ENCODE results near the gene NBEAL1.

DNA sequence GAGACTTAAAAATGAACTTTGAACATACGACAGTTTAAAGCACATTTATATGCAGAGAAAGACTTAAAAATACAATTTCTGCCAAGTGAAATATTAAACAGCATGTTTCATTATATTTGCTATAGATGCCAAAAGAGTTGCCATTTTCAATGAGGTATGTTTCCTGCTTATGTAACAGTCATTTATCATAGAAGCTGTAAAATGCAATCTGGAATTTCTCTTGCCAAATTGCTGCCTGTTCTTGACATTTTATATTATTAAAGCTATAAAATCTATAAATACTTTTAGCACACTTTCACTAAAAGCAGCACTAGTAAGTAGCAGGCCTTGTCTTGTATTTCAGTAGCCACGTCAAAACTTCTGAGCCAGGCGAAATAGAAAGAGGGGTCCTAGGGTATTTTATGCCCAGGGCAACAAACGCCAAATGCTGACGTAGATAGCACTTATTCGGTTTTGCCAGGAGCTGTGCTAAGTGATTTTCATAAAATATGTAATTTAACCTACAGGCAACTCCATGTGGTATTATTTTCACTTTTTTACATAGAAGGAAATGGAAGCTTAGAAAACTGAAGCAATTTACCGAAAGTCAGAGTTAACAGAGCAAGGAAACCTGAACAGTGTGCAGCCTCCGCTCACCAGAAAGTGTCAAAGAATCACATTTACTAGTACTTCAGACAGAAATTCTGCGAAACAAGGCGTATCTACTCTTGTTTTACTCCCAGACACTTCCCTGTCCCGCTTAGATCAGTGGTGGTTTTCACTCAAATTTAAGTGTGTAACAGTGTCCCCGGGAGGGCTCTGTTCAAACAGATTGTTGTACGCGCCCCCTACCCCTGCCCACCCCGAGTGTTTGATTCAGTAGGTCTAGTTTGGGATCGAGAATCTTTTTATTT lies 222.9 kb downstream of the NBEAL1 start:
- TF ChIP-seq POLR2A (IDR thresholded peaks at IDR 0.05; ENCODE audit: low read length) (no peak), GATA1 (IDR thresholded peaks at IDR 0.05; ENCODE audit: low read depth, low read length) (no peak)

Measured in erythroblast (primary cell).